HG03558 (cell line): ENCODE results near the gene KICS2.

ENCODE experiments used
- ATAC-seq: cut with Tn5 transposase; IDR thresholded peaks from one replicate; pipeline ENCODE4 v1.9.1; 2021; ENCODE audit warnings: moderate number of reproducible peaks; ENCODE audit not compliant: unreplicated experiment; ENCODE audit errors: extremely low read depth

KICS2 gene

DNA sequence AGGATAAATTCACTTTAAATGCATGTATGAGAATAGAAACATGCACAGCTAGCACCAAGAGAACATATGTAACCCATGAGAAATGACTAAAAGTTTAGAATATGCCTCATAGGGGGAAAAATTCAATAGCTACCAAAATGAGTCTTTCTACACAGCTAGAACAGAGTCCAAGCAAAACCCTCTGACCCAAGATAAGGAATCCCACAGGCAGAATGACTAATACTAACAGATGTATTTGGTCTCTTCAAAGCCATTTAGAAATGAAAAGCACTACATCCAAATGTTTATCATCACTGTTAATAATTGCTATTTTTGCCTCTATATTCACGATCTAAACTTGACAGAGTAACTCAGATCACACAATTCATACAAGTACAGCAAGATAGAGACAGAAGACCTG, 44.0 kb downstream of the KICS2 start:
- no peak for ATAC-seq

- no peak for ATAC-seq
Measured at GRCh38 chr12:64177001-64177400, 45.1 kb downstream of the KICS2 start.

DNA sequence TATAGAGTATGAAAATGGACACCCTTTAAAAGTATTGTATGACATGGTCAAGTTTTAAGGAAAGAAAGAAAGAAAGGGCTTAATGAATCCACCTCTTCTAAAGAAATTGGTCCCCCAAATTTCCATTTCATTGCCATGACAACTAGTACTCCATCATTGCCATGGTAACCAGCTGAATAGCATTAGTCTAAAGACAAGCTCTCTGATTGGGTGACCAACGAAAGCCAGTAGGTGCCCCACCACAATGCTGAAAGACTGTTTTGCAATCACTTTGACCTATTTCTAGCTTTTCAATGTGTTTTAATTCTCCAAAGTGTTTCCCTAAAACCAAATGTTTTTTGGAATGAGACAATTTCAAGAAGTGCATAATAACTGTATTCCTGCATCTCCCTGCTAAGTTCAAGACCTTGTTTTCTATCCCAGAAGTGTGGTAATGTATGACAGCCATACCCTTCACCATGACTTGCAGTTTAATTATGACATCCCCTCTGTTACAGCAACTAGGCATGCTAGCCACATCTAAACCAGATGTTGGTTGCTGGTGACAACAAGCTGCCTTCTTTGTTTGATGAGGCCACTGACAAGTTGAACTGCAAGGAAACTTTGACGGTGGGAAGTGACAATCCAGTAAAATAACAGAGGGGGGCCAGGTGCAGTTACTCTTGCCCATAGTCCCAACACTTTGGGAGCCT, 46.7 kb downstream of the KICS2 start:
- no peak for ATAC-seq

DNA sequence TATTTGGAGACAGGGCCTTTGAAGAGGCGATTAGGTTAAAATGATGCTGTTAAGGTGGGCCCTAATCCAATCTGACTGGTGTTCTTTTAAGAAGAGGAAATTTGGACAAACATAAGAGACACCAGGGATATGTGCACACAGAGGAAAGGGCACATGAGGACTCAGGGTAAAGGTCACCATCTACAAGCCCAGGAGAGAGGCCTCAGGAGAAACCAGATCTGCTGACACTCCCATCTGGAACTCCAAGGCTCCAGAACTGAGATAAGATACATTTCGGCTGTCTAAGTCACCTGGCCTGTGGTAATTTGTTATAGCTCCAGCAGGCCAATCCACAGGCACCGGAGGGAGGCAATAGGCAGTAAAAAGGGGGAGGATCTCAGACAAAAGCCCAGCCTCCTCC, 48.6 kb downstream of the KICS2 start:
- no peak for ATAC-seq
